Activated B cell treated with CpG ODN at 0.5 μM for 24 hours (primary cell): ENCODE measurements around the gene SDHA. TPM values are rescaled to one million over a fixed set of nuclear protein-coding genes. Genes with fewer than 3 reads are reported as not detected.

Experiments
- ATAC-seq: fragments of 200-7000 bp; cut with Tn5 transposase; one replicate; pipeline ENCODE4 v1.10.0; 2021; ENCODE audit warnings: low read depth, mild to moderate bottlenecking, moderate library complexity
- CTCF ChIA-PET: fragments of 350-600 bp; sonication (Branson Sonifier 250); formaldehyde crosslinking; loops from one replicate; lab custom pipeline; 2021; ENCODE audit warnings: antibody characterized with exemption; lab: Charles Lee
- POLR2A ChIA-PET: fragments of 350-600 bp; sonication (Branson Sonifier 250); formaldehyde crosslinking; loops from one replicate; lab custom pipeline; 2021; ENCODE audit warnings: antibody characterized with exemption; lab: Charles Lee
- DNase-seq: peaks from one replicate; pipeline ENCODE4 v3.0.0; 2022
- H3K27ac Mint-ChIP-seq: one replicate; pipeline ENCODE4 v1.8.0; 2020; ENCODE audit warnings: mixed read lengths
- H3K27me3 Mint-ChIP-seq: one replicate; pipeline ENCODE4 v1.8.0; 2021; ENCODE audit warnings: mixed read lengths
- H3K36me3 Mint-ChIP-seq: one replicate; pipeline ENCODE4 v1.8.0; 2021; ENCODE audit warnings: low read depth, mixed read lengths
- H3K4me1 Mint-ChIP-seq: one replicate; pipeline ENCODE4 v1.8.0; 2021; ENCODE audit warnings: mixed read lengths
- H3K4me3 Mint-ChIP-seq: one replicate; pipeline ENCODE4 v1.8.0; 2020; ENCODE audit warnings: mild to moderate bottlenecking, mixed read lengths
- H3K9me3 Mint-ChIP-seq: one replicate; pipeline ENCODE4 v1.8.0; 2020; ENCODE audit warnings: mixed read lengths
- CTCF ChIP-seq: fragments of 200-600 bp; IDR thresholded peaks from one replicate; pipeline ENCODE4 v1.8.0; 2022; ENCODE audit warnings: antibody characterized with exemption, mild to moderate bottlenecking
- intact Hi-C: fragments of 100-400 bp; cut with micrococcal nuclease; formaldehyde crosslinking; loops from one replicate; pipeline ENCODE4 v1.15.1; 2024
- total RNA-seq: library from RNA; stranded (reverse); gene quantifications from 2 replicates; pipeline ENCODE4 v1.2.3, GENCODE V29; 2022

SDHA gene
- total RNA-seq, 1 donor from 2014 or later: 95.7 TPM

GRCh38 chr5:199197-199949, 18.7 kb upstream of the SDHA start:
- Mint-ChIP-seq H3K27ac (no peak overlapping the region), H3K4me1 (peaks cover 16% of the 10 kb centered on the region), H3K9me3 (no peaks in the 10 kb centered on the region), H3K27me3 (no peaks in the 10 kb centered on the region), H3K36me3 (peaks cover 15% of the 10 kb centered on the region), H3K4me3 (no peak overlapping the region)
- intact Hi-C loops: no loop called here
- ChIA-PET POLR2A (no interaction called here), CTCF (no interaction called here)
- DNase-seq (no peak), ATAC-seq (no peak)
- TF ChIP-seq CTCF: no peak

GRCh38 chr5:199950-200645, 18.0 kb upstream of the SDHA start:
- POLR2A ChIA-PET: no interaction called here
- no peak overlapping the region for H3K27ac Mint-ChIP-seq

GRCh38 chr5:200985-201384, 17.1 kb upstream of the SDHA start:
- ChIA-PET POLR2A (no interaction called here), CTCF (no interaction called here)
- ATAC-seq (no peak), DNase-seq (no peak)
- H3K4me1 Mint-ChIP-seq: peaks cover 16% of the 10 kb centered on the region
- H3K4me3 Mint-ChIP-seq: no peak overlapping the region
- H3K9me3 Mint-ChIP-seq: no peaks in the 10 kb centered on the region
- H3K36me3 Mint-ChIP-seq: peaks cover 31% of the 10 kb centered on the region
- intact Hi-C loops: no loop called here
- no peak overlapping the region for H3K27ac Mint-ChIP-seq
- no peak for TF ChIP-seq CTCF
- no peaks in the 10 kb centered on the region for H3K27me3 Mint-ChIP-seq

More at GRCh38 chr5:199950-200645, 18.0 kb upstream of the SDHA start:
- DNase-seq: no peak
- no peak for ATAC-seq
- CTCF ChIA-PET: no interaction called here
- no peaks in the 10 kb centered on the region for H3K9me3 Mint-ChIP-seq
- peaks cover 22% of the 10 kb centered on the region for H3K36me3 Mint-ChIP-seq
- peaks cover 16% of the 10 kb centered on the region for H3K4me1 Mint-ChIP-seq
- intact Hi-C loops: no loop called here
- no peak for TF ChIP-seq CTCF
- H3K4me3 Mint-ChIP-seq: no peak overlapping the region
- no peaks in the 10 kb centered on the region for H3K27me3 Mint-ChIP-seq

GRCh38 chr5:201672-202071, 16.4 kb upstream of the SDHA start:
- CTCF ChIA-PET: no interaction called here
- Mint-ChIP-seq H3K27me3 (no peaks in the 10 kb centered on the region), H3K9me3 (no peaks in the 10 kb centered on the region), H3K36me3 (peaks cover 34% of the 10 kb centered on the region), H3K4me3 (no peak overlapping the region), H3K27ac (no peak overlapping the region), H3K4me1 (peaks cover 16% of the 10 kb centered on the region)
- intact Hi-C loops: no loop called here
- POLR2A ChIA-PET: no interaction called here
- ATAC-seq (no peak), DNase-seq (no peak)
- TF ChIP-seq CTCF: no peak

GRCh38 chr5:203246-203930, 14.7 kb upstream of the SDHA start:
- ATAC-seq (no peak), DNase-seq (no peak)
- Mint-ChIP-seq H3K27ac (no peak overlapping the region), H3K9me3 (no peaks in the 10 kb centered on the region), H3K36me3 (peaks cover 50% of the 10 kb centered on the region), H3K4me3 (no peak overlapping the region), H3K4me1 (peaks cover 16% of the 10 kb centered on the region), H3K27me3 (no peaks in the 10 kb centered on the region)
- ChIA-PET CTCF (no interaction called here), POLR2A (no interaction called here)
- TF ChIP-seq CTCF: no peak
- intact Hi-C loops: no loop called here
